T-helper 2 cell treated with Interferon-gamma antibody and Interleukin-4, amounts not matched to agents 5 μg/mL and 100 μg/mL, for 36 hours (primary cell): ENCODE results near the gene SLC7A5.
"Not testable (repeated sequence)": the region's sequence is repeated elsewhere in the genome, so short reads cannot be mapped to it uniquely, and the experiment has no call there.

Source experiments
- DNase-seq: peaks from one replicate; pipeline ENCODE4 v3.0.0; 2021; ENCODE audit warnings: low spot score
- H3K27ac Mint-ChIP-seq: one replicate; pipeline ENCODE4 v1.8.0; 2021; ENCODE audit warnings: mild to moderate bottlenecking, mixed read lengths
- H3K27me3 Mint-ChIP-seq: one replicate; pipeline ENCODE4 v1.8.0; 2021; ENCODE audit warnings: low read depth, mixed read lengths
- H3K36me3 Mint-ChIP-seq: one replicate; pipeline ENCODE4 v1.8.0; 2021; ENCODE audit warnings: low read depth, mixed read lengths
- H3K4me1 Mint-ChIP-seq: one replicate; pipeline ENCODE4 v1.8.0; 2021; ENCODE audit warnings: low read depth, mixed read lengths
- H3K4me3 Mint-ChIP-seq: one replicate; pipeline ENCODE4 v1.8.0; 2022; ENCODE audit warnings: mild to moderate bottlenecking, moderate library complexity, mixed read lengths
- H3K9me3 Mint-ChIP-seq: one replicate; pipeline ENCODE4 v1.8.0; 2021; ENCODE audit warnings: mixed read lengths

Gene SLC7A5

DNA sequence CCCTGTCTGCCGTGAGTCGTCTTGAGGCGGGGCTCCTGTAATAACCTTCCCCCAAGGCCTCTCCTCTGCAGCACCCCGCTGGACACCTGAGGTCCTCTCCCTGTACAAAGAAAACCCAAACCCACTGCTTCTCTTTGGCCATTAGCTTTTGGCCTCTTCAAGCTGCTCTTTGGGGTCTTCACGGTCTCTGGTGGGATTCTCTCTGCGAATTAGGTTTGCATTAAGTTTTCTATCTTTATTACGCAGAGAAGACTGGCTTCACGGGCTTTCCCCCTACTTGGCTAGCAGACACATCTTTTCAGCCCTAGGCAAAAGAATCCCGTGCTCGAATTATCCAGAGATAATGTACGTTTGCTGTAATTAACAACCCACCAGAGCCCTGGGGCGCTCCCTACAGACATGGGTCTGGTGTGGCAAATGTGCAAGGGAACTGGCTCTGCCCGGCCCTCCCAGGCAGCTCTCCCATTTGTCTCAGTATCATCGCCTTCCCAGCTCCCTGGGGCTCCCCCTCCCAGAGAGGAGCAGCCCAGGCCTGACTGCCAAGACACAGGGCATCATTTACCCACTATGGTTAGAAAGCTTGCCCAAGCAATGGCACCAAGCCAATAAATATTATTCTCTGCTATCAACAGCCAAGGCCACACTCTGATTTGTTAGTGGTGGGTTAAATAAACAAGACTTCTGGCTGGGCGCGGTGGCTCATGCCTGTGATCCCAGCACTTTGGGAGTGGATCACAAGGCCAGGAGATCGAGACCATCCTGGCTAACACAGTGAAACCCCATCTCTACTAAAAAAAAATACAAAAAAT, 78.8 kb downstream of the SLC7A5 start:
- Mint-ChIP-seq H3K27me3 (no peaks in the 10 kb centered on the region), H3K27ac (no peak overlapping the region), H3K4me1 (no peaks in the 10 kb centered on the region), H3K4me3 (no peak overlapping the region), H3K36me3 (no peaks in the 10 kb centered on the region), H3K9me3 (no peaks in the 10 kb centered on the region)
- DNase-seq, result no peak

DNA sequence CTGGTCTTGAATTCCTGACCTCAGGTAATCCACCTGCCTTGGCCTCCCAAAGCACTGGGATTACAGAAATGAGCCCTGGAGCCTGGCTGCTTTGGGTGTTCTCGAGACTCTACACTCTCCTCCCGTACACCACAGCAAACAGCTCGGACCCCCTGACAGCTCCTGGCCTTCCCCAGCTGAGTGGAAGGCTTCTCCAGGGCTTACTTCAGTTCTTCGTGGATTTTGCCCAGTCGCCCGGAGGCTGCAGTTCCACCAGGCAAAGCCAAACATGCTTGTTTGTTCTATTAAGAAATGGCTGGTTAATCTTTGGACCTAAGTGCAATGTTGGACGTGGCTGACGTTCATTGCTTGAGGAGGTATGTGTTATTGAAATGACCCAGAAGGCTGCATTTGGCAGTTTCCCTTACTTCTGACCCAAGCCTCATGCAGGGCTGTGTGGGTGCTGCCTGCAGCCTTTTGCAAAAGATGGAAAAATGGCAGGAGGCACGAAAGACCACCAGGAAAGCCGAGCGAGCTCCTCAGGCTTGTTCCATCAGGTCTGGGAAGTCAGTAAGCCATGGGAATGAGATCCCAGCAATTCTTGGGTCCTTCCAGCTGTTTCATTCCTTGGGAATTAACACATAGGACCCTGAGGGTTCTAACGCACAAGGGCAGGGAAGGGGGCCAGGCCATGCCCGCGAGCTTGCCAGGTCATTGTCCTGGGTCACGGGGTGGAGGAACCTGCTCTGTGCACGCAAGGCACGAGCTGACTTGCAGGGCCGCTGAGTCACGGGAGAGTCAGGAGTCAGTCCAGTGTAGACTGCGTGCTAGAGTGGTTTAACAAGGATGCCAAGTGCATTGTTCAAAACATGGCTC, 79.6 kb downstream of the SLC7A5 start:
- no peaks in the 10 kb centered on the region for H3K4me1 Mint-ChIP-seq
- no peak for DNase-seq
- H3K9me3 Mint-ChIP-seq, result no peaks in the 10 kb centered on the region
- no peak overlapping the region for H3K27ac Mint-ChIP-seq
- no peaks in the 10 kb centered on the region for H3K36me3 Mint-ChIP-seq
- H3K27me3 Mint-ChIP-seq, result no peaks in the 10 kb centered on the region
- no peak overlapping the region for H3K4me3 Mint-ChIP-seq

DNA sequence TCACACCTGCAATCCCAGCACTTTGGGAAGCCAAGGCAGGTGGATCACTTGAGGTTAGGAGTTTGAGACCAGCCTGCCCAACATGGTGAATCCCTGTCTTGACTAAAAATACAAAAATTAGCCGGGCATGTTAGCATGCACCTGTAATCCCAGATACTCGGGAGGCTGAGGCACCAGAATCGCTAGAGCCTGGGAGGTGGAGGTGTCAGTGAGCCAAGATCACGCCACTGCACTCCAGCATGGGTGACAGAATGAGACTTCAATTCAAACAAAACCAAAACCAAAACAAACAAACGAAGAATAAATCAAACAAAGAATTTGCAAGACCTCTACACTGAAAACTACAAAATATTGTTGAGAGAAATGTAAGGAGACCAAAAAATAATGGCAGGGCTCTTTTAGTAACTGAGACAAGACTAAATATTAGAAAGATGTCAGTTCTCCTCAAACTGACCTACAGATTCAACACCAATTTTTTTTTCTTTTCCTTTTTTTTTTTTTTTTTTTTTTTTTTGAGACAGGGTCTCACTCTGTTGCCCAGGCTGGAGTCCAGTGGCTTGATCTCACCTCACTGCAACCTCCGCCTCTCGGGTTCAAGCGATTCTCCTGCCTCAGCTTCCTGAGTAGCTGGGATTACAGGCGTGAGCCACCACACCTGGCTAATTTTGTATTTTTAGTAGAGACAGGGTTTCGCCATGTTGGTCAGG, 80.4 kb downstream of the SLC7A5 start:
- H3K36me3 Mint-ChIP-seq, H3K27me3 Mint-ChIP-seq, H3K27ac Mint-ChIP-seq, DNase-seq, H3K4me1 Mint-ChIP-seq, H3K9me3 Mint-ChIP-seq, H3K4me3 Mint-ChIP-seq: not testable (repeated sequence)

DNA sequence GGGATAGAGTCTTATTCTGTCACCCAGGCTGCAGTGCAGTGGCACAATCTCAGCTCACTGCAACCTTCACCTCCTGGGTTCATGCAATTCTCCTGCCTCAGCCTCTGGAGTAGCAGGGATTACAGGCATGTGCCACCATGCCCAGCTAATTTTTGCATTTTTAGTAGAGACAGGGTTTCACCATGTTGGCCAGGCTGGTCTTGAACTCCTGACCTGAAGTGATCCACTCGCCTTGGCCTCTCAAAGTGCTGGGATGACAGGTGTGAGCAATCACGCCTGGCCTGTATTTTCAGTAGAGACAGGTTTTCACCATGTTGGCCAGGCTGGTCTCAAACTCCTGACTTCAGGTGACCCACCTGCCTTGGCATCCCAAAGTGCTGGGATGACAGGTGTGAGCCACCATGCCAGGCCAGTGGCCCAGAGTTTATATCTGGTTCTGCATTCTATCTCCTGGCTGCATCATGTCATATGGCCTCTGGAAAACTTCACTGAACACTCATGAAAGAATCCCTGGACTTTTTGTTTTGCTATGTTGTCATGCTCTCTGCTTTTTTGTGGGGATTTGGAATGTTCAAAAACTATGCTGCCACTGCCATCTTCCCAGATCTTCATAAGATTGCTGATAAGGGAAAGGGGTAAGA, 81.7 kb downstream of the SLC7A5 start:
- not testable (repeated sequence) for H3K9me3 Mint-ChIP-seq, H3K36me3 Mint-ChIP-seq, H3K27me3 Mint-ChIP-seq, H3K4me1 Mint-ChIP-seq, H3K4me3 Mint-ChIP-seq, H3K27ac Mint-ChIP-seq, DNase-seq

DNA sequence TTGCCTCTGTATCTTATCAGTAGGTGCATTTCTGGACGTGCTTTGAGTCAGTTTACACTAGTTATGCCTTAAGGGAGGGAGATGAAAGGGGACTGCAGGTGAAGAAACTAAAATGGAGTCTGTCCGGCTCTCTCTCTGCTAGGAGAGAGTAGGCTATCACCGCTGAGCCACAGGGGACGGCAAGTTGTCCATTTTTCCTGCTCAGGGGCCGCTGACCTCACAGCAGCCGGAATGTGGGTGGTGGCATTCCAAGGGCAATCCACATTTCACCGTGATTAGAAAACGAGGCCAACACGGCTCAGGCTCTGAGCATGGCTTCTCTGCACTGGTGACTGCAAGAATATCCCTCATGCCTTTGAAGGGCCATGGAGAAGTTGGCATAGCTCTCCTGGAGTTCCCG, 84.5 kb downstream of the SLC7A5 start:
- no peaks in the 10 kb centered on the region for H3K9me3 Mint-ChIP-seq
- H3K27me3 Mint-ChIP-seq, result no peaks in the 10 kb centered on the region
- no peak overlapping the region for H3K27ac Mint-ChIP-seq

DNA sequence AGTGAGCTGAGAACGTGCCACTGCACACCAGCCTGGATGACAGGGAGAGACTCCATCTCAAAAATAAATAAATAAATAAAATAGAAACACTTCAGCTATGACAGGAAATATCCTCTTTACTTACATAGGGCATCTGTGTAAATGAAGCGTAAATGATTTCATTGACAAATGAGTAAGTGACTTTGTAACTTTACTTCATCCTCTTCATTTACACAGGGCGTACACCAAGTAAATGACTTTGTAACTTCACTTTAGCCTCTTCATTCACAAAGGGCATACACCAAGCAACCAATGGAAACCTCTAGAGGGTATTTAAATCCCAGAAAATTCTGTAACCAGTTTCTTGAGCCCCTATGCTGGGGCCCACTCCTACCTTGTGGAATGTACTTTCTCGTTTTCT, 87.3 kb downstream of the SLC7A5 start:
- H3K27ac Mint-ChIP-seq, result no peak overlapping the region

More for the DNA sequence above, 84.5 kb downstream of the SLC7A5 start:
- H3K4me1 Mint-ChIP-seq, result peaks cover 21% of the 10 kb centered on the region
- H3K4me3 Mint-ChIP-seq, result no peak overlapping the region
- peaks cover 2% of the 10 kb centered on the region for H3K36me3 Mint-ChIP-seq
- DNase-seq, result no peak

DNA sequence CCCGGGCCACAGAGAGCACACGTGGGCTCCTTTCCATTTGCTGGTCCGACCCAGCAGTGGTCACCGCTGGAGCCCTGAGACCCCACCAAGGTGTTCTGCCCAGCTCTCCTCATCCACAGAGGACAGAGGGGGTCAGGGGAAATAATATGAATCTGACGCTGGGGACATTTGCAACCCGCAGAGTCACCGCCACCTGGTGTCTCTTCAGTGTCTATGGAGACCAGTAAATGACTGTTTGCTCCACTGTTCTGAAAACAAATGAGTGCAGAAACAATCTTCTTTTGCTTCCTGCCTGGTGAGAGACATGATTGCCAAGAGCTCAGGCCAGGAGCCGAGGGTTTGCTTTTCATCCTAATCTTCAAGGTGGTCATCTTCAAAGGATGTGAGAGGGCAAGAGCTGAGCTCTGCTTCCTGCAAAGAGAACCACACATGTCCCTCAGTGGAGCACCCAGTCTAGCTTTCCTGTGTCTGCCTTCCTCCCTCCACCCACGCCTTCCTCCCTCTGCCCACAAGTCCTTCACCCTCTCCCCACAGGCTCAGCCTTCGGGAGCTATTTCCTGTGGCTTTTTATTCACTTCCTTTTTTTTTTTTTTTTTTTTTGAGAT, 88.8 kb downstream of the SLC7A5 start:
- Mint-ChIP-seq H3K4me3 (peak overlapping the region; percentile 78), H3K4me1 (peaks cover 45% of the 10 kb centered on the region), H3K27ac (peak overlapping the region; percentile 92), H3K27me3 (no peaks in the 10 kb centered on the region), H3K9me3 (no peaks in the 10 kb centered on the region), H3K36me3 (peaks cover 4% of the 10 kb centered on the region)
- DNase-seq, result peak; percentile 76

More for the DNA sequence above, 87.3 kb downstream of the SLC7A5 start:
- H3K4me3 Mint-ChIP-seq, result no peak overlapping the region
- H3K4me1 Mint-ChIP-seq, result peaks cover 43% of the 10 kb centered on the region
- no peaks in the 10 kb centered on the region for H3K27me3 Mint-ChIP-seq
- DNase-seq, result no peak
- peaks cover 4% of the 10 kb centered on the region for H3K36me3 Mint-ChIP-seq
- H3K9me3 Mint-ChIP-seq, result no peaks in the 10 kb centered on the region
